Measurements from ENCODE around the gene DAAM2. TPM values are rescaled to one million over a fixed set of nuclear protein-coding genes. Genes with fewer than 3 reads are reported as not detected.
A peak's percentile ranks its signal among the peaks of the same experiment; 100 is the strongest.

DAAM2 gene
- total RNA-seq, 2 experiments from 2014 or later = not detected

DNA sequence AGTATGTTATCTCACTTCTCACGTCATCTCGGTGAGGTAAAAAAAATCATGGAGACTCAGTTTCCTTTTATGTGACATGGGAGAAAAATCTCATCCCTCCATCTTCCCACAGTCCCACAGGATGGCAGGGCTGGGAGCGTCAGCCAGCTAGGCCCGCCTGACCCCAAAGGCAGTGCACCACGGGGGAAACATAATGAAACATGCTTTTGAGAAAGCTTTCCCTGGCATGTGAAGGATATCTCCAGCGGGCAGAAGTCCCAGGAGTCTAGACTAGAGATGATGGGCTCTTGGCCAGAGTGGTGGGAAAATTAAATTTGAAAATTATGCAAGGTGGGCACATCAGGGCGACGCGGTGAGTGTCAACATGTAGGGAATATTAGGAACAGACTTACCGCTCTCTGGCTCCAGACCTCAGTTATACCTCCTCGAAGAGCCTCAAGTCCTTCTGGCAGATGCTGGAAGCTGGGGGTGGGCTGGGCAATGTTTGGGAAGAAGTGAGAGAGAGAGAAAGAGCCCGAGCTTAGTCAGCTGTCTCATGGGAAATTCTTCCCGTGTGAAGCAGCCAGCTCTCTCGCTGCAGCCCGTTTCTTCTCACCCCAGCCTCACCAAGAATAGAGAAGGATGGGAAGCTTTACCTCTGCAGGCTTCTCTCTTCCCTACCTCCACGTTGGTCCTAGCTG is 89.8 kb downstream of the DAAM2 start:
- Mint-ChIP-seq H3K36me3 (no peaks in the 10 kb centered on the region), H3K27ac (no peak overlapping the region), H3K4me3 (no peak overlapping the region), H3K9me3 (no peaks in the 10 kb centered on the region), H3K27me3 (no peaks in the 10 kb centered on the region), H3K4me1 (no peaks in the 10 kb centered on the region)
- ATAC-seq (ENCODE audit: low read depth) = no peak
- no peak for DNase-seq
- POLR2A ChIA-PET = no interaction called here

DNA sequence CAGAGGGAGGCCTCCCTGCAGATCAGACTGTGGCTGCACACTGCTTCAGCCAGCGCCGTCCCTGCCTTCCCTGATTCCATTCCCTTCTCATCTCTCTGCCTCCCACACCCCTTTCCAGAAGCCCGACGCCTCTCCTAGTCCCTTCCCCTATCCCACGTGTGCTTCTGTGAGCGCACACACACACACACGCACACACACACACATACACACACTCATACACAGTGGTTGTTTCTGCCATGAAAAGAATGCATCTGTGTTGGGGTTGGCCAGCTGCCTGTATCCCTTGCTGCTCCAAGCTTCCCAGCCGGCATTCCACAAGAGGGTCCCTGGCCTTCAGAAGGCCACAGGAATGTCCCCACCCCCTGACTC is 90.3 kb downstream of the DAAM2 start:
- POLR2A ChIA-PET = no interaction called here
- Mint-ChIP-seq H3K27me3 (no peaks in the 10 kb centered on the region), H3K9me3 (no peaks in the 10 kb centered on the region), H3K27ac (no peak overlapping the region), H3K4me1 (no peaks in the 10 kb centered on the region), H3K36me3 (no peaks in the 10 kb centered on the region), H3K4me3 (no peak overlapping the region)
- ATAC-seq (ENCODE audit: low read depth) (no peak), DNase-seq (no peak)

DNA sequence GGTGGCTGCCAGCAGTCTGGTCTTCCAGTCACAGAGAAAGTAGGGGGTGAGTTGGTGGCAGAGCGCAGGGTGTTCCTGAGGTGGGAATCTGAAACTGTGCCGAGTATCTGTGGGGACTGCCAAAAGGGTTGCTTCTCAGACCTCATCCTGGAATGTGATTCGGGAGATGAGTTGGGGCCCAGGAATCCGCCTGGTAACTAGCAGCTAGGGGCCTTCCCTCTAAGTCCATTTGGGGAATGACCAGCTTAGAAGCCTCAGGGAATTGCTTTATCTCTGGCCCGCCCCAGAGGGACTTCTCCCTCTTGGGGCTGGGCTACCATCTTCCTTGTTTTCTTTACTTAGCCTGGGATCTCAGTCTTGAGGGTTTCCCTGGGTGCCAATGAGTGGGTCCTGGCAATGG is 92.5 kb downstream of the DAAM2 start:
- ATAC-seq (ENCODE audit: low read depth) = no peak
- H3K4me3 Mint-ChIP-seq = no peak overlapping the region

DNA sequence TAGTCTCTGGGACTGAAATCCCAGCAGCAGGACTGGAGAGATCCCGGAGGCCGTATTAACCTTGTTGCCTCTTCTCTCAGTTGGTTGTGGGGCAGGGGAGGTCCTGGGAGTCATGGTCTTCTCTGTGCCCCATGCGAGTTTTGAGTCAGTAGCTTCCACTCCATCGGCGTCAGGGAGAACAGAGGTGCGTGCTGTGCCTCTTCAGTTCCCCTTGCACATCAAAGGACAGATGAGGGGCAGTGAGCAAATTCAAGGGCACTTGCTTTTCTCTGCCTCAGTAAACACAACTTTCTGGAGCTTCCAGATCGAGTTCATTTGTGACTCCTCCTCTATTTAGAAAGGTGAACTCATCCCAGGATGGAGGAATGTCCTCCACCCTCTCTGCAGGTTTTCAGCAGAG is 93.5 kb downstream of the DAAM2 start:
- DNase-seq (no peak), ATAC-seq (ENCODE audit: low read depth) (no peak)
- no peak overlapping the region for H3K27ac Mint-ChIP-seq
- H3K9me3 Mint-ChIP-seq = no peaks in the 10 kb centered on the region
- POLR2A ChIA-PET = no interaction called here
- peaks cover 7% of the 10 kb centered on the region for H3K27me3 Mint-ChIP-seq
- no peak overlapping the region for H3K4me3 Mint-ChIP-seq
- no peaks in the 10 kb centered on the region for H3K4me1 Mint-ChIP-seq
- H3K36me3 Mint-ChIP-seq = no peaks in the 10 kb centered on the region

More for the DNA sequence above, 92.5 kb downstream of the DAAM2 start:
- H3K4me1 Mint-ChIP-seq = no peaks in the 10 kb centered on the region
- H3K36me3 Mint-ChIP-seq = no peaks in the 10 kb centered on the region
- POLR2A ChIA-PET = no interaction called here
- peaks cover 5% of the 10 kb centered on the region for H3K27me3 Mint-ChIP-seq
- no peak overlapping the region for H3K27ac Mint-ChIP-seq
- H3K9me3 Mint-ChIP-seq = no peaks in the 10 kb centered on the region
- no peak for DNase-seq

DNA sequence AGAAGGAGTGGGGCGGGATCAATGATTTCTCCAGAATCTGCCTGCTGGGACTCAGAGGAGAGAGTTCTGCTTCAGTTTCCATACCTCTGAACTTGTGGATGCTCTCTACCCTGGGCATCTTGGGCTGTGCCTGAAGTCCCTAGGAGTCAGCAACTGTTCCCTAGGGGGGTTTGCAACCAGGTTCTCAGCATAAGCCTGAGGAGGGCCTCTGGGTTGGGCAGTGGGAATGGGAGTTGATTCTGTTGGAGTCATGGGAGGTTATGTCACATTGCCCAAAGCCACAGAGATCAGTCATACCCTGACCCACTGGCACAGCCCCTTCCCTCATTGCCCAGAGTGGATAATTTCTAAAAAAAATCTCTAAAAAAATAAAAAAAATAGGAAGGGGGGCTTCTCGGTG is 94.7 kb downstream of the DAAM2 start:
- Mint-ChIP-seq H3K4me3 (no peak overlapping the region), H3K36me3 (no peaks in the 10 kb centered on the region), H3K4me1 (no peaks in the 10 kb centered on the region), H3K27ac (no peak overlapping the region), H3K9me3 (no peaks in the 10 kb centered on the region), H3K27me3 (peaks cover 7% of the 10 kb centered on the region)
- POLR2A ChIA-PET = no interaction called here
- no peak for DNase-seq
- ATAC-seq (ENCODE audit: low read depth) = no peak

DNA sequence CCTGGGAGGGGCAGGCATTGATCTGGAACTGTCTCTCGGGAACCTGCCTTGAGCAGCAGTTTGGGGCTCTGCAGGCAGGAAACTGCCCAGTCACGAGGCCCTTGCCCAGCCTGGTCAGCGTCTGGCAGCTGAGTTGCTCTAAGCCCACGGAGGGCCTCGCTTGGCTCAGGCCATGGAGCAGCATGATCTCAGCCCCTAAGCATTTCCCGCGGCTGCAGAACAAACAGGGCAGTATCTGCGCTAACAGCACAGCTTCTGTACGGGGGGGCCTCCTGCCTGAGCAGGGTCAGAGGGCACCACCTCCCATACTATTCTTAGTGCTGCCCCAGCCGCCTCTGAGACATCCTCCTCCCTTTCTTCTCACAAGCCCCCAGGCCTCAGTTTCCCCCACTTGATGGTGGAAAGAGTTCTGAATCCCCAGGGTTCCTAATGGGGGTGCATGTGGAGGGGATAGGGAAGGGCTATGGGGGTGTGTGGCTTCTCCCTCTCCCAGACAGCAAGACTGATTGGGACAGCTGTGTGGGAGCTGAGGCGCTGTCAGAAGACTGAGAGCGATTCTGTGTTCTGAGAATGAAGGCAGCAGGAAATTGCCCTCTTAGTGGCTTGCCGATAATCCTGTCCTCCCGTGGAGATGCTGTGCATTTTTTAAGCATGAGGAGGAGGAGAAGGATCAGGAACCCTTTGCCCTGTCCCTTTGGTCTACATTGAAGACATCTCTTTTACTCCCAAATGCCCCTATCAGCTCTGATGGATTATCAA is 95.7 kb downstream of the DAAM2 start:
- no peak overlapping the region for H3K27ac Mint-ChIP-seq
- no peaks in the 10 kb centered on the region for H3K9me3 Mint-ChIP-seq
- POLR2A ChIA-PET = no interaction called here
- no peak for DNase-seq
- peaks cover 7% of the 10 kb centered on the region for H3K27me3 Mint-ChIP-seq
- ATAC-seq (ENCODE audit: low read depth) = no peak
- no peaks in the 10 kb centered on the region for H3K36me3 Mint-ChIP-seq
- H3K4me1 Mint-ChIP-seq = peaks cover 2% of the 10 kb centered on the region
- H3K4me3 Mint-ChIP-seq = no peak overlapping the region

DNA sequence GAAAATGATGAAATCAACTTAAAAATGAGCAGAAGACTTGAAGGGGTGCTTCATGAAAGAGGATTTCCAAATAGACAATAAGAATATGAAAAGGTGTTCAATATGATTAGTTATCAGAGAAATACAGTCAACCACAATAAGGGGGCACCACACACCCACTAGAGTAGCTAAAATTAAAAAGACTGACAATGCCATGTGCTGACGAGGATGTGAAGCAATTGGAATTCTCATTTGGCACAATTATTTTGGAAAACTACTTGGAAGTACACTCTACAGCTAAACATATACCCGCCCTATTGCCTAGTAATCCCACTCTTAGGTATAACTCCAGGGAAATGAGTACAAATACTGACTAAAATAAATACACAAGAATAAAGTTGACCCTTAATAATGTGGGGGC is 97.1 kb downstream of the DAAM2 start:
- Mint-ChIP-seq H3K9me3 (no peaks in the 10 kb centered on the region), H3K27me3 (peaks cover 7% of the 10 kb centered on the region), H3K4me1 (peaks cover 2% of the 10 kb centered on the region), H3K36me3 (no peaks in the 10 kb centered on the region), H3K27ac (no peak overlapping the region), H3K4me3 (no peak overlapping the region)
- POLR2A ChIA-PET = no interaction called here
- DNase-seq (no peak), ATAC-seq (ENCODE audit: low read depth) (no peak)

DNA sequence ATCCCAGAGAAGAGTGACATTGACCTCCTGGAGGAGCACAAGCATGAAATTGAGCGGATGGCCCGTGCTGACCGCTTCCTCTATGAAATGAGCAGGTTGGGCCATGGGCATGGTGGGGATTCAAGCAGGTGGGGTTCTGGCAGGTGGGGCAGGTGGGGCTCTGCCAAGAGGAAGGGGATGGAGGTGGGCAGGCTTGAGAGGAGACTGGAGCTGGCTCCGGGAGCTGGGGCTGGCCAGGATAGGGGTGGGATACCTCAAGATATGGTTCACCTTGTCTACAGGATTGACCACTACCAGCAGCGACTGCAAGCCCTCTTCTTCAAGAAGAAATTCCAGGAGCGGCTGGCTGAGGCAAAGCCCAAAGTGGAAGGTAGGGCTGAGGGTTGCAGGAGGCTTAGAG is 99.2 kb downstream of the DAAM2 start:
- H3K4me1 Mint-ChIP-seq = peaks cover 2% of the 10 kb centered on the region
- H3K36me3 Mint-ChIP-seq = no peaks in the 10 kb centered on the region
- H3K27me3 Mint-ChIP-seq = peaks cover 7% of the 10 kb centered on the region
- POLR2A ChIA-PET = no interaction called here
- no peak overlapping the region for H3K4me3 Mint-ChIP-seq
- H3K27ac Mint-ChIP-seq = no peak overlapping the region
- no peaks in the 10 kb centered on the region for H3K9me3 Mint-ChIP-seq
- no peak for ATAC-seq (ENCODE audit: low read depth)
- DNase-seq = no peak

DNA sequence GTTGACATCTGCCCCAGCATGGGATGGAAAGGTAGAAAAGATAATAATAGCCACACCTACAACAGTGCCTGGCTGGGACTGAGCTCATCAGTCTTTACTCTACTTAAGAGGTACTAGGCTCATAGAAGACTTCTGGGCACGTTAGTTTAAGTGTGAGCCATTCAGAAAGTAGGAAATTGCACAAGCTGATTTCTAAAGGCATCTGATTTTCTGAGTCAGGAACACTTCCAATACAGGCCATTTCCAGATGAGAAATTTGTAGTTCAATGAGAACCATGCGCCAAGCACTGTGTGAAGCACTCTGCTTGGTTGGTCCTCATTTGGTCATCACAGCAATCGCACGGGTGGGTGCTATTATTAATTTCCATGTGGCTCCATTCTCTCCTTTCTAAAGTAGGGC is 99.8 kb downstream of the DAAM2 start:
- H3K9me3 Mint-ChIP-seq = no peaks in the 10 kb centered on the region
- no peak overlapping the region for H3K27ac Mint-ChIP-seq
- POLR2A ChIA-PET = no interaction called here
- DNase-seq (no peak), ATAC-seq (ENCODE audit: low read depth) (no peak)
- H3K27me3 Mint-ChIP-seq = peaks cover 7% of the 10 kb centered on the region
- no peaks in the 10 kb centered on the region for H3K36me3 Mint-ChIP-seq
- no peak overlapping the region for H3K4me3 Mint-ChIP-seq
- H3K4me1 Mint-ChIP-seq = peaks cover 2% of the 10 kb centered on the region

DNA sequence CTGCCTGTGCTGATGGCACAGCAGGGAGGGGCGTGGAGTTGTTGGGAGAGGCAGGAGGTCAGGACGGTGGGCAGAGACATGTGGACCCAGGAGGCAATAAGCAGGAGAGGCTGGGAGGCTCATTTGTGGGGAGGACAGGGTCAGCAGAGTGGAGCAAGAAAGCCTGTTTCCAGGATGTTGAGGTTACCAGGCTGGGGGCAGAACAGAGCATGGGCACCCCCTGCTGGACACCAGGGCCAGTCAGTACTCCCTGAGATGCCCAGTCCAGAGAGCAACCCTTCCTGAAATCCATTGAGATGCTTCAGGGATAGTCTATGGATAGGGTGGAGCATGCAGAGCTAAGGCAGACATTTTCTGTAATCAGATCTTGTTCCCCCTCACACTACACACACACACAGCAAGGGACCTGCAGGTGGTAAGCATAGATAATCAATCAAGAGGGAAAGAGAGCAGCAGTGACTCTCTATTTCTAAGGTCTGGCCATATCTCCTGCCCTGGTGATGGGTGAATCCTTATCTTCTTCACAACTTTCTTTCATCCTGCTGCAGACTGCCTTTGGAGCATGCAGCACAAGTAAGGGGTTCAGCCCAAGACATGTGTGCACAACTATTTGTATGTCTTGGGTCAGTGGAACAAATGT is 100.4 kb downstream of the DAAM2 start:
- H3K4me1 Mint-ChIP-seq = peaks cover 2% of the 10 kb centered on the region
- no peak overlapping the region for H3K4me3 Mint-ChIP-seq
- POLR2A ChIA-PET = no interaction called here
- ATAC-seq (ENCODE audit: low read depth) (no peak), DNase-seq (peak; percentile 44)
- no peaks in the 10 kb centered on the region for H3K9me3 Mint-ChIP-seq
- H3K27ac Mint-ChIP-seq = no peak overlapping the region
- H3K36me3 Mint-ChIP-seq = no peaks in the 10 kb centered on the region
- H3K27me3 Mint-ChIP-seq = peaks cover 7% of the 10 kb centered on the region

DNA sequence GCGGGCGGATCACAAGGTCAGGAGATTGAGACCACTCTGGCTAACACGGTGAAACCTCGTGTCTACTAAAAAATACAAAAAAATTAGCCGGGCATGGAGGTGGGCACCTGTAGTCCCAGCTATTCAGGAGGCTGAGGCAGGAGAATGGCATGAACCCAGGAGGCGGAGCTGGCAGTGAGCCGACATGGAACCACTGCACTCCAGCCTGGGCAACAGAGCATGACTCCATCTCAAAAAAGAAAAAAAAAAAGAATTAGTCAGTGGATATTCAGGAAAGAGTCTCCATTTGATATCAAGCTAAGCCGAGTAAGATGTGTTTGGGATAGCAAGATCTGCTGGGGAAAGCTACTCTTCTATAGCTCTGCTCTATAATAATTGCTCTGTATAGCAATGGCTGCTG is 101.1 kb downstream of the DAAM2 start:
- H3K9me3 Mint-ChIP-seq = no peaks in the 10 kb centered on the region
- H3K27ac Mint-ChIP-seq = no peak overlapping the region
- H3K4me3 Mint-ChIP-seq = no peak overlapping the region
- no peaks in the 10 kb centered on the region for H3K36me3 Mint-ChIP-seq
- ATAC-seq (ENCODE audit: low read depth) = no peak
- H3K4me1 Mint-ChIP-seq = peaks cover 2% of the 10 kb centered on the region
- no peak for DNase-seq
- POLR2A ChIA-PET = no interaction called here
- peaks cover 7% of the 10 kb centered on the region for H3K27me3 Mint-ChIP-seq

DNA sequence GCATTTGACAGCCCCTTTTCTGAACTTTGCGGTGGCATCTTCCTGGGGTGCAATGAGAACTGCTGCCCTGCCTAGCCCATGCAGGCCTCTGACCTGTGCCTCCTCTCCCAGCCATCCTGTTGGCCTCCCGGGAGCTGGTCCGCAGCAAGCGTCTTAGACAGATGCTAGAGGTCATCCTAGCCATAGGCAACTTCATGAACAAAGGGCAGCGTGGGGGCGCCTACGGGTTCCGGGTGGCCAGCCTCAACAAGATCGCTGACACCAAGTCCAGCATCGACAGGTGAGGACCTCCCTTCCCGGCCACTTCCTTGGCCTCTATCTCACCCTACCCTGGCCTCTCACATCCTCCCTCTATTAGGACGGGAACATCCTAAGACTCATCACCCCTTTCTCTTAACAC is 104.5 kb downstream of the DAAM2 start:
- DNase-seq = no peak
- POLR2A ChIA-PET = no interaction called here
- no peak overlapping the region for H3K4me3 Mint-ChIP-seq
- H3K27ac Mint-ChIP-seq = no peak overlapping the region
- H3K4me1 Mint-ChIP-seq = peaks cover 2% of the 10 kb centered on the region
- no peaks in the 10 kb centered on the region for H3K9me3 Mint-ChIP-seq
- H3K36me3 Mint-ChIP-seq = no peaks in the 10 kb centered on the region
- H3K27me3 Mint-ChIP-seq = no peaks in the 10 kb centered on the region
- ATAC-seq (ENCODE audit: low read depth) = no peak

DNA sequence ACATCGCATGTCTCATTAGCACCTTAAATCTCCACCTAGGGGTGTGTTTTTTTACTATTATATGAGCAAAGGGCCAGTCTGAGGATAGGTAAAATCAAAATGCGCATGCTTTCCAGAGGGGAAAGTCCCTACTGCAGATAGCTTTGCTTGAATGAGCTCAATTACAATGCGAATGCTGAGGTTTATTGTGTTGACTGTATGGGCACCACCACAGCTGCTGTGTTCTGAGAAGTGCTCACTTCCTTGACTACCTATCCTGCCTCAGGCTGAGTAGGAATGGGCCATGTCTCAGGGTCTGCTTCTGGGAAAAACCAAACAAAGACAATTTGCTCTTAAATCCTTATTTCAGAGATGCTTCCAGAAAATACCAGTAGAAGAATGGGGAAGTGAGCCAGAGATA is 105.5 kb downstream of the DAAM2 start:
- H3K27ac Mint-ChIP-seq = no peak overlapping the region
- H3K36me3 Mint-ChIP-seq = no peaks in the 10 kb centered on the region
- H3K27me3 Mint-ChIP-seq = no peaks in the 10 kb centered on the region
- DNase-seq = no peak
- H3K4me3 Mint-ChIP-seq = no peak overlapping the region
- no peak for ATAC-seq (ENCODE audit: low read depth)
- POLR2A ChIA-PET = no interaction called here
- H3K4me1 Mint-ChIP-seq = no peaks in the 10 kb centered on the region
- no peaks in the 10 kb centered on the region for H3K9me3 Mint-ChIP-seq

DNA sequence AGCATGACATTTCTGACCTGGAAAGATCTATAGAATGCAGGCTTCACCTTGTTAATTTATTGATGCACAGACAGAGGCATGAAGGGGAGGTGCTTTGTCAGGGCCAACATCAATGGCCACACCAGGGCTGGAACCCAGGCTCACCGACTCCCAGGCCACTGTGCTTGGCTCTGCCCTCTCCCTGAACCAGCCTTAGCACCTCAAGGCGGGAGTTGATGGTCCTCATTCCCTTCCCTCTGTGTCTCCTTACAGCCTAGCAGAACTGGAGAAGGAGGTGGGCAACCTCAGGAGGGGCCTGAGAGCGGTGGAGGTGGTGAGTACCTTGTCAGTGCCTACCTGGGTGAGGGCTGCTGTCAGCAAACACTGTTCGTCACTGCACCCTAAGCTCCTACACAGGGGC is 106.4 kb downstream of the DAAM2 start:
- DNase-seq (no peak), ATAC-seq (ENCODE audit: low read depth) (no peak)
- no peaks in the 10 kb centered on the region for H3K4me1 Mint-ChIP-seq
- H3K4me3 Mint-ChIP-seq = no peak overlapping the region
- H3K9me3 Mint-ChIP-seq = no peaks in the 10 kb centered on the region
- no peak overlapping the region for H3K27ac Mint-ChIP-seq
- H3K27me3 Mint-ChIP-seq = no peaks in the 10 kb centered on the region
- POLR2A ChIA-PET = no interaction called here
- no peaks in the 10 kb centered on the region for H3K36me3 Mint-ChIP-seq
